GM21723 (cell line): ENCODE measurements around the gene DDX4.

ENCODE experiments used
- ATAC-seq: cut with Tn5 transposase; IDR thresholded peaks from one replicate; pipeline ENCODE4 v1.9.1; 2021; ENCODE audit warnings: mild to moderate bottlenecking, moderate library complexity; ENCODE audit not compliant: unreplicated experiment

The DDX4 gene

GRCh38 chr5:55820488-55820887, 82.6 kb downstream of the DDX4 start:
- ATAC-seq = no peak

DNA sequence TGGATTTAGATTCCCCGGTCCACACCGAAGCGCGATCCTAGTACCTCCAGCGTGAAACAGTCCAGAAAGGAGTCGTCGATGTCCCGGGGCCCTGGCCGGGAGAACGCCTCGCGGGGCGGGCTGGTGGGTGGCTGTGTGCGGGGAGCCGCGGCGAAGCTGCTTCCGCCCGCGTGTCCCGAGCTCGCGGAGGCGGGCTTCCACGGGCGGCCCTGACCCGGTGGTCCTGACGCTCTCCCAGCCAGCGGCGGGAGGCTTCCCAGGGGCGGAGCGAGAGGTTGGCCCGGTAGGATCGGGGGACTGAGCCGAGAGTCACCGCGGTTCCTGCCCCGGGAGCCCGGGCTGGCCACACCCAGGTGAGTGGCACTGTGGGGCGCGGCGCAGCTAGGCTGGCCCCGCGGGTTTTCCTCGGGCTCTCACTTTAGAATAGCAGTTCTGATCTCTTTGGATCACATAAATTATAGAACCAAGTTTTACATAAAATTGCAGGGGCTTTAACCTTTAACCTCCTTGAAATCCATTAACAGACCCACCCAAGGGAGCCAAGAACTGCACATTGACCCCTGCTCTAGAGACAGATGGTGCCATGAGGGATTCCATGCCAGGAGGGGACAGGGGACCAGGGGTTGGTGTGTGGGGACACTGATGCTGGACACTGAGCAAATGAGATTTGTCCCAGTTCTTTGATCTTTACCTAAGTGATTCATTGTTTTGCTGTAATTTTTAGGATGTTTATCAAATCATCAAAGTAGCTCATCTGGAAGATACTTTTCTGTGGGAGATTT, 84.1 kb downstream of the DDX4 start:
- ATAC-seq = no peak

- ATAC-seq = no peak
Observed at GRCh38 chr5:55823151-55823796, 85.4 kb downstream of the DDX4 start.

DNA sequence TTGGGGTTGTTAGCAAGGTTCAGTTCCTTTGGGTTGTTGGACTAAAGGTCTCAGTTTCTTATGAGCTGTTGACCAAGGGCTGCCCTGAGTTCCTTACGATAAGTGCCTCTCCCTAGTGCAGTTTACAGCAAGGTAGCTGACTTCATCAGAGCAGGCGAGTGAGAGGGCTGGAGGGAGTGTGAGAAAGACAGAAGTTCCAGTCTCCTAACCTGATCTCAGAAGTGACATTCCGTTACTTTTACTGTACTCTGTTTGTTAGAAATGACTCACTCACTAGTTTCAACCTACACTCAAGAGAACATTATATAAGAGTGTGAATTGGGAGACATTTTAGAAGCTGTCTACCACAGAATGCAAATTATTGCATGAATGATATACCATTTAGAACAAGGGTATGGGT, 92.1 kb downstream of the DDX4 start:
- ATAC-seq = no peak

- no peak for ATAC-seq
Observed at GRCh38 chr5:55832446-55832845, 94.6 kb downstream of the DDX4 start.

GRCh38 chr5:55836191-55836590, 98.3 kb downstream of the DDX4 start:
- ATAC-seq = no peak

GRCh38 chr5:55841976-55842375, 104.1 kb downstream of the DDX4 start:
- ATAC-seq = no peak

- no peak for ATAC-seq
Observed at GRCh38 chr5:55847837-55848236, 110.0 kb downstream of the DDX4 start.

- ATAC-seq = no peak
Observed at GRCh38 chr5:55848783-55849182, 110.9 kb downstream of the DDX4 start.

DNA sequence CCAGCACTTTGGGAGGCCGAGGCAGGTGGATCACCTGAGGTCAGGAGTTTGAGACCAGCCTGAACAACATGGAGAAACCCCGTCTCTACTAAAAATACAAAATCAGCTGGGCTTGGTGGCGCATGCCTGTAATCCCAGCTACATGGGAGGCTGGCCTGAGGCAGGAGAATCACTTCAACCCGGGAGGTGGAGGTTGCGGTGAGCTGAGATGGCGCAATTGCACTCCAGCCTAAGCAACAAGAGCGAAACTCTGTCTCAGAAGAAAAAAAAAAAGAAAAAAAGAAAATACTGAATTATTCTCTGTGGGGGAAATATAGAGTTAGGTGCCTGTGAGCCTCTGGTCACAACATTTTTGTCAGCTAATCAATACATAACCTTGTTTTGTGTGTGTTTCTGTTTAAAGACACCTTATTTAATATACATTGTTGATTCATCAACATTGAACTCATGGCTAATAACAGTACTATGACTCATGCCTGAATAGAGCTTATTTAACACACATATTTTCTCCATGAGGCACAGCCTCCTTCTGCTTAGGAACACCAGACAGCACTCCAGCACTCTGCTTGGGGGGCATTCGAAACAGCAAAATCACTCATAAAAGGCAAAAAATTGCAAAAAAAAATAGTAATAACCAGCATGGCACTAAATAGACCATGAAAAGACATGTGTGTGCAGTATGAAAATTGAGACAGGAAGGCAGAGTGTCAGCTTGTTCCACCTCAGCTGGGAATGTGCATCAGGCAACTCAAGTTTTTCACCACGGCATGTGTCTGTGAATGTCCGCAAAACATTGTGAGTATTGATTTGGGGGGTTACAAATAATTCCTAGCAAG, 113.2 kb downstream of the DDX4 start, which contains the start of gene IL31RA:
IL31RA (plus strand) TSS at position 519 of the 836 bp plus-strand sequence; CDS start at position 733, 214 bp downstream.
- no peak for ATAC-seq

GRCh38 chr5:55851675-55851979, 113.8 kb downstream of the DDX4 start:
- ATAC-seq = no peak

DNA sequence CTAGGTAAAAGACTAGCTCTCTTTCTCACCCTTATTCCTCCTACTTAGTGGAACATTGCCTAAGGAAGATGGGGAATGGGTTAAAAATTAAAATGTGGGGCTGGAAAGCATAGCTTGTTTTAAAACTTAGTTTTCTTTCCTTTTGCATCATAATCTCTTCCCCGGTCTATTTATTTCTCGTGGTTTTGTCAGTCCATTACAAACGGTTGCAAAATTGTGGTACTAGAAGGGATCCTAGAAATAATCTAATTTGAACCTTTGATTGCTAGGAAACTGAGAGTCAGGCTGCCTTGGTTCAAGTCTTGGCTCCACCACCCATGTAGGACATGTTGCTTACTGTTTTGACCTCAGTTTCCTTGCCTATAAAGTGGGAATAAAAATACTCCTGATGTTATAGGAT, 114.6 kb downstream of the DDX4 start:
- ATAC-seq = no peak

- no peak for ATAC-seq
Observed at GRCh38 chr5:55853041-55853670, 115.3 kb downstream of the DDX4 start.

DNA sequence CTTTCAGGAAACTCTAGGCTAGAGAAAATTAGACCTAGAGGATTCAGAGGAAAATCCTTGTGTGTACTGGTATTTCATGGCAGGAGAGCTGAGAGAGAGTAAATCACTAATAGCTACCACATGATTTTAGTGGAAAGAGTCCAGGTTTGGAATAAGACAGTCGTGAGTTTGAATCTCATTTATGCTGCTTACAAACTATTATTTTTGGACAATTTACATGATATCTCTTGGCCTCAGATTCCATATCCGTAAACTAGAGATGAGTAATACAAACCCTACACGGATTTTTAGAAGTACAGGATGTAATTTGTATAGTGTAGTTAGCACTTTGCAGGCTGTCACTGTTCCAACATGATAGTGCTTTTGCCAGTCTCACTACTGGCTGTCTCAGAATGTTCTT, 116.0 kb downstream of the DDX4 start:
- ATAC-seq = no peak

DNA sequence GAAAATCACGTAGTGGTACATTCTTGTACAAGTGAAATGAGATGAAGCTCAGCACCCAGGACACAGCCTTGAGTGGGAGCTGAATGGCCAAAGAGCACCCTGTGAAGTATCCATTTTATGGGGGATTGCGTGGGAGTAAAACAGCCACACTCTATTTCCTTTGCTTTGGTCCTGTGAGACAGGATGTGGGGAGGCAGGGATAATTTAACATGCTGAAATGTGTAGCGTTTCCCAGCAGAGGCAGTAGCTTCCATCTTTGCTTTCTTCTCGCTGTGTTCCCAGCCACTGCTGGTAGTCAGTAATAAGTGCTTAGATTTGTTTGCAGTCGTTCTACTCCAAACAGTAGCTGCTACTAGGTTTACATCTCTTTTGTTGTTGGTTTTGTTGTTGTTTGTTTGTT, 117.6 kb downstream of the DDX4 start:
- ATAC-seq = no peak

- ATAC-seq = no peak
Observed at GRCh38 chr5:55856516-55857246, 118.8 kb downstream of the DDX4 start.

DNA sequence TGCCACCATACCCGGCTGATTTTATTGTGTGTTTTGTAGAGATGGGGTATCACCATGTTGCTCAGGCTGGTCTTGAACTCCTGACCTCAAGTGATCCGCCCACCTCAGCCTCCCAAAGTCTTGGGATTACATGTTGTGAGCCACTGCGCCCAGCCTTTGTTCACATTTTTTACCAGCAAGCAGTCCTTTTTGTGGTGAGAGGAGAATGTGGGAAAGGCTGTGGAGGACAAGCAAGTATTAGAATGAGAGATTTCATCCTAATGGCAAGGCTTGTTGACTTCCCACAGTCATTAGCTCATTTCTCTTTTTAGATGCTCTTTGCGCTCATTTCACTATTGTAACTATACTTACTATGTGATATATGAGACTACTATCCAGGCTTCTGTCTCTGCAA, 119.4 kb downstream of the DDX4 start:
- ATAC-seq = no peak

DNA sequence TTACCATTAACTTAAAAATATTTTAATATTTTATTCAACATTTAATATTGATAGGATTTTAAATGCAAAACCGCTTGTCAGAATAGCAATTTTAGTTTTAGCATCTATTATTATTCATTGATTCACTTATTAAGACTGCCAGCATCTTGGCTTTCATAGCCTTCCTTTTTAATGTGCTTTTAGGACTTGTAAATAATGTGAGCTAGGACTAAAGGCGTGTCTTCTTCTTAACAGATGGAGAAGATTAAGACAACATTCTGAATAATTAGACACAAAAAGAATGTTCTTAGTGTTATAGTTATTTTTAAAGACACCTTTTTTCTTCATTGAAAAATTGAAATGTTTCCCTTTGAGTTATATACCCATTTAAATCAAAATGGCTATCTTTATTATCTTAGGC, 120.2 kb downstream of the DDX4 start:
- ATAC-seq = no peak

DNA sequence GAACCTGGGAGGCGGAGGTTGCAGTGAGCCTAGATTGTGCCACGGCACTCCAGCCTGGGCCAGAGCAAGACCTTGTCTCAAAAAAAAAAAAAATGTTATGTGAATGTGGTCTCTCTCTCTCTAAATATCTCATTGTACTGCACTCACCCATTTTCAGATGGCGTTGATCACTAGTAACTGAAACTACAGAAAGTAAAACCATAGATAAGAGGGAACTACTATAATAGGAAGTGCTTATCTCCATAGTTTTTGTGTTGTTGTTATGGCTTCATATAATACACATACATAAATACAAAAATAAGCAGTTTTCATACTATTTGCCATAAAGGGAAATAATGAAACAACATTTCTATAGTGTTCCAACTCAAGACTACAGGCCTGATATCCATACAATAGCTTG, 122.4 kb downstream of the DDX4 start:
- ATAC-seq = no peak

DNA sequence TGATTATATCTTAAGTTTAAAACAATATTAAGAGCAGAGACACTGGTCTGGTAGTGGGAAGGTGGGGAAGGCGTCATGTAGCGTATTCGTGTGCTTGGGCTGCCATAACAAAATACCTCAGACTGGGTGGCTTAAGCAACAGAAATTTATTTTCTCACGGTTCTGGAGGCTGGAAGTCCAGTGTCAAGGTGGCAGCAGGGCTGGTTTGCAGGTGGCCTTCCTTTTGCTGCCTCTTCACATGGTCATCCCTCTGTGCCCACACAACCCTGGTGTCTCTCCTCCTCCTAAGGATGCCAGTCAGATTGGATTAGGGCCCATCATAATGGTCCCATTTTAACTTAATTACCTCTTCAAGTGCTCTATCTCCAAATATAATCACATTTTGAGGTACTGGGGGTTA, 122.8 kb downstream of the DDX4 start:
- ATAC-seq = no peak
